Measurements from ENCODE around the gene PSORS1C2. TPM values are rescaled to one million over a fixed set of nuclear protein-coding genes. Genes with fewer than 3 reads are reported as not detected.

Gene PSORS1C2
- total RNA-seq, 3 donors from 2014 or later (not counting 1 experiment from before 2014, with no cell fraction given), result not detected

- Mint-ChIP-seq H3K27ac (no peak overlapping the region), H3K27me3 (ENCODE audit: low read depth in 2 of 2) (peaks cover 24 to 34% of the 10 kb centered on the region in 2 donors), H3K9me3 (no peaks in the 10 kb centered on the region), H3K36me3 (no peaks in the 10 kb centered on the region), H3K4me1 (no peaks in the 10 kb centered on the region), H3K4me3 (no peak overlapping the region)
- H3K36me3 ChIP-seq (ENCODE audit: control insufficient read depth, insufficient read depth, low read length), result no peaks in the 10 kb centered on the region
- intact Hi-C loops (cut with micrococcal nuclease), result no loop called here
- H3K4me1 ChIP-seq (ENCODE audit: control insufficient read depth, insufficient read depth, low read length), result no peaks in the 10 kb centered on the region
- H3K27me3 ChIP-seq (ENCODE audit: control insufficient read depth, insufficient read depth, low read length), result no peaks in the 10 kb centered on the region
- no peak for ATAC-seq
- 88% methylated on average over 12 of the region's 12 CpGs for WGBS (ENCODE audit: insufficient coverage)
- H3K4me3 ChIP-seq (ENCODE audit: low read length), result no peak overlapping the region
- TF ChIP-seq, protein P1, sequence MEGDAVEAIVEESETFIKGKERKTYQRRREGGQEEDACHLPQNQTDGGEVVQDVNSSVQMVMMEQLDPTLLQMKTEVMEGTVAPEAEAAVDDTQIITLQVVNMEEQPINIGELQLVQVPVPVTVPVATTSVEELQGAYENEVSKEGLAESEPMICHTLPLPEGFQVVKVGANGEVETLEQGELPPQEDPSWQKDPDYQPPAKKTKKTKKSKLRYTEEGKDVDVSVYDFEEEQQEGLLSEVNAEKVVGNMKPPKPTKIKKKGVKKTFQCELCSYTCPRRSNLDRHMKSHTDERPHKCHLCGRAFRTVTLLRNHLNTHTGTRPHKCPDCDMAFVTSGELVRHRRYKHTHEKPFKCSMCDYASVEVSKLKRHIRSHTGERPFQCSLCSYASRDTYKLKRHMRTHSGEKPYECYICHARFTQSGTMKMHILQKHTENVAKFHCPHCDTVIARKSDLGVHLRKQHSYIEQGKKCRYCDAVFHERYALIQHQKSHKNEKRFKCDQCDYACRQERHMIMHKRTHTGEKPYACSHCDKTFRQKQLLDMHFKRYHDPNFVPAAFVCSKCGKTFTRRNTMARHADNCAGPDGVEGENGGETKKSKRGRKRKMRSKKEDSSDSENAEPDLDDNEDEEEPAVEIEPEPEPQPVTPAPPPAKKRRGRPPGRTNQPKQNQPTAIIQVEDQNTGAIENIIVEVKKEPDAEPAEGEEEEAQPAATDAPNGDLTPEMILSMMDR (IDR thresholded peaks at IDR 0.05), result no peak
- H3K9me3 ChIP-seq (ENCODE audit: control insufficient read depth, insufficient read depth, low read length), result no peaks in the 10 kb centered on the region
- no peak for DNase-seq
- no peak overlapping the region for H3K27ac ChIP-seq (ENCODE audit: low read length)
Observed at GRCh38 chr6:31115941-31116560, 22.8 kb downstream of the PSORS1C2 start.

DNA sequence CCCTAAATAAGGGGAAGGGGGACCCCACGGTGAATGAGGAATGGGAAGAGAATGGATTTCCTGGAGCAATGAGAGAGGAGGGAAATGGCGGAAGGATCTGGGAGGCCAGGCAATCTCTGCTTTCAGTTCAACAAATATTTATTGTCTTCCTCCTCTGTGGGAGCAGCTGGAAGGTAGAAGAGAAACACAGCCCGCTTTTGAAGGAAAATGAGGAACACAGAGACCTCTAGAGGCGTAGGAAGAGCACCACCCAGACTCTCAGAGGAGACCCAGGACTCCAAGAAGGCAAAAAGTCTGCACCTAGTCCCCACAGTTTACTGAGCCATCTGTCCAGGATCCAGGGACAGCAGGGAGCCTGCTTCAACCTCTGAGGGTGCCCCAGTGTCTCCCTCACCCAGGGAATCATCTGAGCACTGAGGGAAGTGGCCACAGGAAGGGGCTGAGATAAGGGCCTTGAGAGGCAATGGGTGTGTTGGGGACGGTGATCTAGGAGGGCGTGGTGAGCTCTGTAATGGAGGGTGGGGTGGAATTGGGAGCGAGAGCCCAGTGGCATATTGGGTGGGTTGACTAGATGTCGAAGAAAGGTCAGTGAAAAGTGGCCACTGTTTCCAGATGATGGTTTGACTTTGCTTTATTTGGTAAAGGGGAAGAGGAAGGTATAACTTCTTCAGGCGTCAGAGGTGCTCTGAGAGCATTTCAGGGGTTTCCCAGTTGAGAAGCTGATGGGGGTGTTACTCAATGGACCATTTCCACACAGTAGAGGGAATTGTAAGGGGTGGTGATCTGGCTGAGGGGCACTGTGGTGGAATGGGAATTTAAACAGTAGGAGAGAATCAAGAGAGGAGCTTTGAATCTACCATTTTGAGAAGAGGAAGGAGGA is 23.7 kb downstream of the PSORS1C2 start:
- Histone ChIP-seq H3K36me3 (ENCODE audit: control insufficient read depth, insufficient read depth, low read length) (no peaks in the 10 kb centered on the region), H3K4me1 (ENCODE audit: control insufficient read depth, insufficient read depth, low read length) (no peaks in the 10 kb centered on the region), H3K9me3 (ENCODE audit: control insufficient read depth, insufficient read depth, low read length) (no peaks in the 10 kb centered on the region), H3K27ac (ENCODE audit: low read length) (no peak overlapping the region), H3K27me3 (ENCODE audit: control insufficient read depth, insufficient read depth, low read length) (no peaks in the 10 kb centered on the region), H3K4me3 (ENCODE audit: low read length) (no peak overlapping the region)
- no peaks in the 10 kb centered on the region for H3K36me3 Mint-ChIP-seq
- no peak overlapping the region for H3K27ac Mint-ChIP-seq
- no peak for ATAC-seq
- H3K27me3 Mint-ChIP-seq (ENCODE audit: low read depth in 2 of 2), result peaks cover 26 to 36% of the 10 kb centered on the region in 2 donors
- no peaks in the 10 kb centered on the region for H3K4me1 Mint-ChIP-seq
- TF ChIP-seq, protein P1 (IDR thresholded peaks at IDR 0.05), result no peak
- intact Hi-C loops (cut with micrococcal nuclease), result no loop called here
- no peak overlapping the region for H3K4me3 Mint-ChIP-seq
- DNase-seq, result peak in 1 of 2 donors; percentile 53
- 41% methylated on average over 8 of the region's 9 CpGs for WGBS (ENCODE audit: insufficient coverage)
- no peaks in the 10 kb centered on the region for H3K9me3 Mint-ChIP-seq

- DNase-seq, result no peak
- no peaks in the 10 kb centered on the region for H3K4me1 ChIP-seq (ENCODE audit: control insufficient read depth, insufficient read depth, low read length)
- peaks cover 31 to 43% of the 10 kb centered on the region in 2 donors for H3K27me3 Mint-ChIP-seq (ENCODE audit: low read depth in 2 of 2)
- TF ChIP-seq, protein P1 (IDR thresholded peaks at IDR 0.05), result no peak
- H3K9me3 Mint-ChIP-seq, result no peaks in the 10 kb centered on the region
- H3K4me1 Mint-ChIP-seq, result no peaks in the 10 kb centered on the region
- H3K36me3 ChIP-seq (ENCODE audit: control insufficient read depth, insufficient read depth, low read length), result no peaks in the 10 kb centered on the region
- no peaks in the 10 kb centered on the region for H3K9me3 ChIP-seq (ENCODE audit: control insufficient read depth, insufficient read depth, low read length)
- H3K27ac ChIP-seq (ENCODE audit: low read length), result no peak within 1 kb of the TSS
- H3K27me3 ChIP-seq (ENCODE audit: control insufficient read depth, insufficient read depth, low read length), result no peaks in the 10 kb centered on the region
- intact Hi-C loops (cut with micrococcal nuclease), result no loop called here
- 76% methylated on average over 3 of the region's 3 CpGs for WGBS (ENCODE audit: insufficient coverage)
- H3K27ac Mint-ChIP-seq, result no peak within 1 kb of the TSS
- no peak within 1 kb of the TSS for H3K4me3 Mint-ChIP-seq
- no peak within 1 kb of the TSS for H3K4me3 ChIP-seq (ENCODE audit: low read length)
- H3K36me3 Mint-ChIP-seq, result no peaks in the 10 kb centered on the region
- no peak for ATAC-seq
Observed at GRCh38 chr6:31114541-31114878, 24.4 kb downstream of the PSORS1C2 start, which contains the start of gene PSORS1C1. PSORS1C1 (plus strand) TSS chr6:31114800; CDS start chr6:31129633, 14,833 bp downstream.
